Activated T-helper 1 cell treated with anti-CD3 and anti-CD28 coated beads, Interleukin-12 subunit alpha, Interleukin-12 subunit beta, Interleukin-2, Interleukin-4 antibody, amounts not matched to agents 30 ng/mL and 10 ng/mL and 1 ng/mL, durations not matched to agents 14 hours and 24 hours and 36 hours (primary cell): ENCODE data around the gene TTLL11. TPM values are rescaled to one million over a fixed set of nuclear protein-coding genes. Genes with fewer than 3 reads are reported as not detected.
"Not testable (repeated sequence)": the region's sequence is repeated elsewhere in the genome, so short reads cannot be mapped to it uniquely, and the experiment has no call there.

Experiments used
- DNase-seq: peaks from one replicate; pipeline ENCODE4 v3.0.0; 2021; ENCODE audit warnings: low spot score
- H3K27ac Mint-ChIP-seq: one replicate; pipeline ENCODE4 v1.8.0; 2021; ENCODE audit warnings: mild to moderate bottlenecking, mixed read lengths
- H3K27me3 Mint-ChIP-seq: one replicate; pipeline ENCODE4 v1.8.0; 2022; ENCODE audit warnings: mild to moderate bottlenecking, moderate library complexity, mixed read lengths; ENCODE audit not compliant: insufficient read depth
- H3K36me3 Mint-ChIP-seq: one replicate; pipeline ENCODE4 v1.8.0; 2021; ENCODE audit warnings: low read depth, mixed read lengths
- H3K4me1 Mint-ChIP-seq: one replicate; pipeline ENCODE4 v1.8.0; 2021; ENCODE audit warnings: low read depth, mixed read lengths
- H3K4me3 Mint-ChIP-seq: one replicate; pipeline ENCODE4 v1.8.0; 2021; ENCODE audit warnings: mild to moderate bottlenecking, moderate library complexity, mixed read lengths
- H3K9me3 Mint-ChIP-seq: one replicate; pipeline ENCODE4 v1.8.0; 2021; ENCODE audit warnings: mixed read lengths
- intact Hi-C: fragments of 100-400 bp; cut with micrococcal nuclease; formaldehyde crosslinking; loops from one replicate; pipeline ENCODE4 v1.15.1; 2024
- total RNA-seq: library from RNA; stranded (reverse); gene quantifications from 2 replicates; pipeline ENCODE4 v1.2.3, GENCODE V29; 2022

Gene TTLL11
- total RNA-seq, 1 donor from 2014 or later, result 3.0 TPM

DNA sequence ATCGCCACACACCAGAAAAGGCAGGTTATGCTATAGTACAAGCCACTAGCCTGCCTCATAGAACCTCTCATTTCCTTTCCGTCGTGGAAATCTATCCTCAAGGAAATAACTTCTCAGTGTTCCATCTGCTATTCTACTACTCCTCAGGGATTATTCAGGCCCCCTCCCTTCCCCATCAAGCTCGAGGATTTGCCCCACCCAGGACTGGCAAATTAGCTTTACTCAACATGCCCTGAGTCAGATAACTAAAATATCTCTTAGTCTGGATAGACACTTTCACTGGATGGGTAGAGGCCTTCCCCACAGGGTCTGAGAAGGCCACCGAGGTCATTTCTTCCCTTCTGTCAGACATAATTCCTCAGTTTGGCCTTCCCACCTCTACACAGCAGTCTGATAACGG, 298.8 kb downstream of the TTLL11 start:
- H3K27ac Mint-ChIP-seq, H3K36me3 Mint-ChIP-seq, H3K4me3 Mint-ChIP-seq, H3K4me1 Mint-ChIP-seq, H3K9me3 Mint-ChIP-seq, DNase-seq, H3K27me3 Mint-ChIP-seq, intact Hi-C loops: not testable (repeated sequence)

- H3K4me3 Mint-ChIP-seq, DNase-seq, H3K4me1 Mint-ChIP-seq, intact Hi-C loops, H3K9me3 Mint-ChIP-seq, H3K27me3 Mint-ChIP-seq, H3K27ac Mint-ChIP-seq, H3K36me3 Mint-ChIP-seq: not testable (repeated sequence)
These were observed 300.6 kb downstream of the TTLL11 start for GRCh38 chr9:121792476-121792875.

DNA sequence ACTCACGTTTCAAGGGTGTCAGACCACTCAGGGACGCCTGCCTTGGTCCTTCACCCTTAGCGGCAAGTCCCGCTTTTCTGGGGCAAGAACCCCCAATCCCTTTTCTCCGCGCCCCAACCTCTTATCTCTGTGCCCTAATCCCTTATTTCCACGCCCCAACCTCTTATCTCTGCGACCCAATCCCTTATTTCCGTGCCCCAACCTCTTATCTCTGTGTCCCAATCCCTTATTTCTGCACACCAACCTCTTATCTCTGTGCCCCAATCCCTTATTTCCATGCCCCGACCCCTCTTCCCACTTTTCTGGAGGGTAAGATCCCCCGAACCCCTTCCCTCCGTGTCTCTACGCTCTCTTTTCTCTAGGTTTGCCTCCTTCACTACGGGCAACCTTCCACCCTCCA, 302.3 kb downstream of the TTLL11 start:
- Mint-ChIP-seq H3K36me3 (no peaks in the 10 kb centered on the region), H3K27ac (no peak overlapping the region), H3K4me3 (no peak overlapping the region), H3K4me1 (no peaks in the 10 kb centered on the region), H3K9me3 (no peaks in the 10 kb centered on the region), H3K27me3 (peaks cover 4% of the 10 kb centered on the region)
- DNase-seq, result no peak
- intact Hi-C loops, result no loop called here

- DNase-seq, result no peak
- intact Hi-C loops, result no loop called here
These were observed 304.3 kb downstream of the TTLL11 start for GRCh38 chr9:121788686-121789366.

GRCh38 chr9:121786998-121787422, 306.1 kb downstream of the TTLL11 start:
- Mint-ChIP-seq H3K4me3 (no peak overlapping the region), H3K9me3 (no peaks in the 10 kb centered on the region), H3K27me3 (peaks cover 2% of the 10 kb centered on the region), H3K27ac (no peak overlapping the region), H3K4me1 (peaks cover 19% of the 10 kb centered on the region), H3K36me3 (no peaks in the 10 kb centered on the region)
- DNase-seq, result no peak
- intact Hi-C loops, result no loop called here

More at GRCh38 chr9:121788686-121789366, 304.3 kb downstream of the TTLL11 start:
- Mint-ChIP-seq H3K4me3 (no peak overlapping the region), H3K9me3 (no peaks in the 10 kb centered on the region), H3K36me3 (no peaks in the 10 kb centered on the region), H3K4me1 (peaks cover 9% of the 10 kb centered on the region), H3K27me3 (peaks cover 2% of the 10 kb centered on the region), H3K27ac (no peak overlapping the region)

DNA sequence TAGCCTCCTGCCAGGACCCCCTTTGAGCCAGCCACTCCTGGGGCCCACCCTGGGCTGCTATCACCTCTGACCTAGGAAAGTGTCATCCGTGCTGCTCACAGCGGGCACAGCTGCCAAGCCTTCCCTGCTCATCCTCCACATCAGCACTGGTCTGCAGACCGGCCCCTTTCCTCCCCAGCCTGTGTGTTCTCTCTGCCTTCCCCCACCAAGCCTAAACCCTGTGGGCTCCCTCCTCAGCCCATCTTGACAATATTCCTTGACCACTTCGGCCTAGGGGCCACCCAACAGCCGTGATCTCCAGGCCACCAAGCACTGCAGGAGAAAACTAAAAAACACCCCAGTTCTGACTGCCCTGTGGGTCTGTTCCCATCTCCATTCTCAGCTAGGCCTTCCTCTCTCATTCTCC, 306.6 kb downstream of the TTLL11 start:
- no peak overlapping the region for H3K27ac Mint-ChIP-seq

DNA sequence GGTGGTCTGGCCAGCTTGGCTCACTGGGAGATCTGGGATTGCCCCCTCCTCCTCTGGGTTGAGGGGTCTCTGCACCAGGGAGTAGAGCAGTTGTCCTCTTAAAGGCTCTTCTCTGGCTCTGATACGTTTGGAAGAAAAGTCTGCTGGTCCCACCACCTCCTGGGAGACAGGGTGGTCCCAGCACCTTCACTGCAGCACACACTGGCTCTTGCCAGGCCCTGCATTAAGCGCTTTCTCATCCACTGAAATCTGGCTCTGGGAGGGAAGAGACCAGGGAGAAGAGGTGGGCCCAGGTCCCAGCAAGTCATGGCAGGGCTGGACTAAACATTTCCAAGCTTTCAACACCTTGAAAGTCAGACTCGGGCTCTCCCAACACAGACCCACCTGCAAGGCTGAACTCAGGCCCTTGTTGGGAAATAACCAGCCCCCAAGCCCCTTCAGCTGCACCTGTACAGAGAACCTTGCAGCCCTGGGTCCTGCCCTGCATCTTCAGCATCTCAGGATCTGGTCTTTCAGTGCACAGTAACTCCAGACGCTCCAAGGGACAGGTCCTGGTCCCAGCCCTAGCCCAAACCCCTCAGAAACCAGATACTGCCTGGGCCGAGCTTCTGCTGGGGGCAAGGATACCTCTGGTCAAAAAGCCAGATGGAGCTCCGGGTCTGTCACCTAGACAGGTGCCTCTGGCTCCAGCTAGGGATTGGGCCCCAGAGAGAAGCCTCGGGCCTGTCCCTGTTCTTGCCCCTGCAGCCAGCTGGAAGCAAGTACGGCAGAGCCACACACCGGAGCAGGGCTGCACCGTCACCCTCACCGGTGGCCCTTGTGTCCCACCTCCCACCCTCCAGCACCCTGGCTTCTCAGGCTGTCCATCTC, 307.2 kb downstream of the TTLL11 start:
- Mint-ChIP-seq H3K4me1 (peaks cover 19% of the 10 kb centered on the region), H3K27me3 (peaks cover 2% of the 10 kb centered on the region), H3K4me3 (no peak overlapping the region), H3K36me3 (no peaks in the 10 kb centered on the region), H3K27ac (no peak overlapping the region), H3K9me3 (no peaks in the 10 kb centered on the region)
- no peak for DNase-seq
- intact Hi-C loops, result no loop called here

More for the DNA sequence above, 306.6 kb downstream of the TTLL11 start:
- H3K4me3 Mint-ChIP-seq, result no peak overlapping the region
- DNase-seq, result no peak
- H3K4me1 Mint-ChIP-seq, result peaks cover 19% of the 10 kb centered on the region
- peaks cover 2% of the 10 kb centered on the region for H3K27me3 Mint-ChIP-seq
- H3K9me3 Mint-ChIP-seq, result no peaks in the 10 kb centered on the region
- intact Hi-C loops, result no loop called here
- no peaks in the 10 kb centered on the region for H3K36me3 Mint-ChIP-seq

- Mint-ChIP-seq H3K27ac (no peak overlapping the region), H3K9me3 (no peaks in the 10 kb centered on the region), H3K4me1 (peaks cover 19% of the 10 kb centered on the region), H3K36me3 (no peaks in the 10 kb centered on the region), H3K4me3 (peak overlapping the region; percentile 9), H3K27me3 (peaks cover 2% of the 10 kb centered on the region)
- intact Hi-C loops, result no loop called here
- DNase-seq, result no peak
These were observed 308.2 kb downstream of the TTLL11 start for GRCh38 chr9:121784731-121785411.

DNA sequence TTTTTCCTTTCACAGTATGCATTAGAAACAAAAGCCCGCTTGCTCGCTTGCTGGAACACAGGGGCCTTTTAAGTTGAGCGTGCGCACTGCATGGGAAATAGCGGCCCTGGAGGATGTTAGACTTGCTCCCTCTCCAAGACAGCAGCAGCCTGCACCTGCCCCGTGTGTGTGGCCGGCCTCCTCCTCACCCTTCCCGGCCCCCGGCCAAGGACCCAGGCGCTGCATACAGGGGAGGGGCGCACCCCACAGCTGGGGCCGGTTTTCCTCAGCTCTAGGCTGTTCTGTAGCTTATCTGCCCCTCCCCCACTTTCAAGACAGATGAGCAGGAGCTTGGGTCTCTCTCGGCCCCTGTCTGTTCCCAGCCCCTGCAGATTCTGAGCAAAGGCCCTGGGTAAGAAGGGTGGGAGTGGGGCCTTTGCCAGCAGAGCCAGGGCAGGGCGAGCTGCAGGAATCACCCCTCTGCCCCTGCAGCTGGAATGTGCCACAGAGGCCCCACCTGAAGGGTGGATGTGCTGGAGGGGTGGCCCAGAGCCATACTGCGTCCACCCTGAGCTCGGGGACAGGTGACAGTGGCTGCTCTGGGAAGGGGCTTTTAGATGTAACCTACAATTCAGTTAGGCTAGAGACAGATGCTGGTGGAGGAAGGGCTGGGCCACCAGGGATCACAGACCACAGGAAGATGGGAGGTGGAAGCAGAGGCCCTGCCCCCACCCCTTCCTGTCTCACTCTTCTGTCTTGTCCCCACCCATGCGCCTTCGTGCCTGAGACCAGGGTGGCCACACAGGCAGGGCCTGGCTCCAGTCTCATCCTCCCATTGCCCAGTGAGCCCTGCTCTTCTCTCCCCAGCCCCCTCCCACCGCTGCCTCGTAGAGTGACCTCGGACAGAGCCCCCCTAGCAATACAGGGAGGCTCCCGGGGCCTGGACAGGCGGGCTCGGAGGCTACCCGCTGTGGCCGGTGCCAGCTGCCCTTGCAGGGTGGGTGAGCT, 309.3 kb downstream of the TTLL11 start:
- H3K27ac Mint-ChIP-seq, result peak overlapping the region; percentile 48
- intact Hi-C loops, result no loop called here
- no peak for DNase-seq
- no peaks in the 10 kb centered on the region for H3K9me3 Mint-ChIP-seq
- peaks cover 7% of the 10 kb centered on the region for H3K27me3 Mint-ChIP-seq
- H3K4me3 Mint-ChIP-seq, result no peak overlapping the region
- no peaks in the 10 kb centered on the region for H3K36me3 Mint-ChIP-seq
- peaks cover 19% of the 10 kb centered on the region for H3K4me1 Mint-ChIP-seq

DNA sequence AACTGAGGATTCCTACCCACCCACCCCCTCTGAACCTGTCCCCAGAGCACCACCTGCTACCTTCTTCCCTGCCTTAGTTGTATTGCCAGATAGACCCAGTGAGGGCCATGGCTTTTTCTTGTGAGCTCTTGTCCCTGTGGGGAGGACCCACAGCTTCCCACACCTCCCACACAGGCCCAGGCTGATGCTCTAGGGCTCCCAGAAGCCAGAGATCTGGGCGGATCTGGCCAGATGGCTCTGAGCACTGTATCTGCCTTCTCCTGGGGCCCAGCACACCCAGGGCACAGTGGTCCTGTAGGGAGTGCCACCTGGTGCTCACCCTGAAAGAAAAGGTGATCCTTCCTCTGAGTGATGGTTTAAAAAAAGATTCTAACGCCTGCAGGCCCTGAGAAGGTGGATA, 310.0 kb downstream of the TTLL11 start:
- intact Hi-C loops, result no loop called here
- no peaks in the 10 kb centered on the region for H3K36me3 Mint-ChIP-seq
- no peak for DNase-seq
- no peak overlapping the region for H3K4me3 Mint-ChIP-seq
- H3K9me3 Mint-ChIP-seq, result no peaks in the 10 kb centered on the region
- peaks cover 19% of the 10 kb centered on the region for H3K4me1 Mint-ChIP-seq
- H3K27ac Mint-ChIP-seq, result no peak overlapping the region
- H3K27me3 Mint-ChIP-seq, result peaks cover 7% of the 10 kb centered on the region

DNA sequence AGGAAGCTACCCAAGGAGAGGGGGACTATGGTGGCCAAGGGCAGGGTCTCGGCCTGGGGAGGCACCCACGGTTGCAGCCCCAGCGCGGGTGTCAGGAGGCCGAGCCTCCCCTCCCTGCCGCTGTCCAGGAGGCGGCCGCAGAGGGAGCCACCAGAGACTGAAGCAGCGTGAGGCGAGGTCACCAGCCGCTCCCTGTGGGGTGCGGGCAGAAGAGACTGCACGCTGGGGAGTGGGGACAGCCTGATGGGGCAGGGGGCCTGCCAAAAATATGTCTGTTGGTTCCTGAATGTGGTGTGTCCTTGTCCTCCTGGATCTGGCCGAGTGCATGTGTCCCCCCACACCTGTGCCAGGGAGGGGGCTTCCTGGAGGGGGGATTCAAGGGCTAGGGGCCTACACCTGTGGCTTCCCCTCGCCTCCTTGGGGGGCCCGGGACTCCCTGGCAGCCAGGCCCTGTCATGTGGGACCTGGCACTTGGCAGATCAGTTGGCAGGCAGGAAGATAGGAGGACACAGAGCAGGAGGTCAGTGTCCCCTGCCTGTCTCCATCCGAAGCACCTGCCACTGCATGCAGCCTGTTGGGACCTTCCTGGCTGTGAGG, 310.5 kb downstream of the TTLL11 start:
- Mint-ChIP-seq H3K27me3 (peaks cover 7% of the 10 kb centered on the region), H3K27ac (no peak overlapping the region), H3K4me3 (no peak overlapping the region), H3K4me1 (peaks cover 19% of the 10 kb centered on the region), H3K36me3 (no peaks in the 10 kb centered on the region), H3K9me3 (no peaks in the 10 kb centered on the region)
- no peak for DNase-seq
- intact Hi-C loops, result no loop called here
